Left colon (tissue), 2 donors: ENCODE results near the gene LDLRAD4. TPM values are rescaled to one million over a fixed set of nuclear protein-coding genes. Genes with fewer than 3 reads are reported as not detected.

Experiments used
- ATAC-seq: fragments of 200-7000 bp; cut with Tn5 transposase; one replicate; pipeline ENCODE4 v1.9.1; 2020; ENCODE audit warnings: mild to moderate bottlenecking, moderate library complexity
- DNase-seq, 2 donors: peaks; one replicate each; pipeline ENCODE4 v3.0.0-alpha.2; 2020
- intact Hi-C, 2 donors: fragments of 100-400 bp; cut with DNase I in 1 of 2; cut with micrococcal nuclease in 1 of 2; formaldehyde crosslinking; loops; one replicate each; pipeline versions ENCODE4 v1.11.2 to v1.14.0; 2022; cut with DNase I, micrococcal nuclease
- total RNA-seq, 2 donors: library from RNA; stranded (reverse); fragmentation: NEBNext Ultra II Directional; extraction: Animal tissue kit (Norgen Biotek cat#: 25700); gene quantifications; one replicate each; pipeline ENCODE4 v1.2.1, GENCODE V29; 2021
- donor health status: DM: no; HTN: no; CAD: no.
- donor health status: DM: yes; HTN: yes; CAD: no.

The LDLRAD4 gene
- total RNA-seq, 2 donors from 2014 or later, result 33.6 to 49.0 TPM

GRCh38 chr18:13437796-13438506 lies 219.4 kb downstream of the LDLRAD4 start:
- intact Hi-C loops, result no loop called here
- no peak for DNase-seq
- no peak for ATAC-seq

- no peak for ATAC-seq
- no peak for DNase-seq
- intact Hi-C loops, result no loop called here
Observed at GRCh38 chr18:13438507-13439056, 220.0 kb downstream of the LDLRAD4 start.

- ATAC-seq (no peak), DNase-seq (no peak)
- intact Hi-C loops, result no loop called here
Observed at GRCh38 chr18:13439461-13439860, 220.9 kb downstream of the LDLRAD4 start.

GRCh38 chr18:13440277-13441248 lies 222.0 kb downstream of the LDLRAD4 start:
- ATAC-seq (no peak), DNase-seq (no peak)
- intact Hi-C loops, result no loop called here

GRCh38 chr18:13441736-13442135 lies 223.2 kb downstream of the LDLRAD4 start:
- intact Hi-C loops, result no loop called here
- DNase-seq (no peak), ATAC-seq (no peak)

- intact Hi-C loops, result no loop called here
- DNase-seq (no peak), ATAC-seq (no peak)
Observed at GRCh38 chr18:13442451-13442850, 223.9 kb downstream of the LDLRAD4 start.

- ATAC-seq (no peak), DNase-seq (no peak)
Observed at GRCh38 chr18:13443552-13443951, 225.0 kb downstream of the LDLRAD4 start.

GRCh38 chr18:13444430-13445240 lies 226.1 kb downstream of the LDLRAD4 start:
- ATAC-seq, result peak; percentile 58
- DNase-seq, result no peak
- intact Hi-C loops, result no loop called here

More at GRCh38 chr18:13443552-13443951, 225.0 kb downstream of the LDLRAD4 start:
- intact Hi-C loops, result no loop called here

GRCh38 chr18:13445241-13445897 lies 226.8 kb downstream of the LDLRAD4 start:
- intact Hi-C loops, result no loop called here
- no peak for ATAC-seq

GRCh38 chr18:13446024-13446423 lies 227.5 kb downstream of the LDLRAD4 start:
- intact Hi-C loops, result no loop called here
- ATAC-seq (no peak), DNase-seq (no peak)

More at GRCh38 chr18:13445241-13445897, 226.8 kb downstream of the LDLRAD4 start:
- DNase-seq, result no peak

GRCh38 chr18:13446610-13447461 lies 228.3 kb downstream of the LDLRAD4 start:
- ATAC-seq, result no peak
- intact Hi-C loops, result no loop called here
- DNase-seq, result no peak

GRCh38 chr18:13447621-13448334 lies 229.2 kb downstream of the LDLRAD4 start:
- no peak for DNase-seq
- intact Hi-C loops, result no loop called here
- no peak for ATAC-seq

GRCh38 chr18:13448335-13448795 lies 229.8 kb downstream of the LDLRAD4 start:
- DNase-seq, result no peak

GRCh38 chr18:13449651-13450050 lies 231.1 kb downstream of the LDLRAD4 start:
- intact Hi-C loops, result no loop called here
- DNase-seq, result no peak
- no peak for ATAC-seq

More at GRCh38 chr18:13448335-13448795, 229.8 kb downstream of the LDLRAD4 start:
- ATAC-seq, result no peak
- intact Hi-C loops, result no loop called here

GRCh38 chr18:13450289-13451212 lies 232.0 kb downstream of the LDLRAD4 start:
- ATAC-seq (no peak), DNase-seq (no peak)
- intact Hi-C loops, result no loop called here

- ATAC-seq (no peak), DNase-seq (no peak)
- intact Hi-C loops, result no loop called here
Observed at GRCh38 chr18:13451213-13451540, 232.6 kb downstream of the LDLRAD4 start.
